ENCODE data around the gene VSTM1.

VSTM1 gene

GRCh38 chr19:54011507-54012211, 52.0 kb downstream of the VSTM1 start:
- DNase-seq (ENCODE audit: low spot score): no peak

- DNase-seq (ENCODE audit: low spot score): no peak
Measured at GRCh38 chr19:54010474-54010873, 53.2 kb downstream of the VSTM1 start.

- DNase-seq (ENCODE audit: low spot score): no peak
Measured at GRCh38 chr19:54009440-54009839, 54.3 kb downstream of the VSTM1 start.

- DNase-seq (ENCODE audit: low spot score): no peak
Measured at GRCh38 chr19:54002495-54003315, 61.0 kb downstream of the VSTM1 start.

GRCh38 chr19:54001496-54001895, 62.2 kb downstream of the VSTM1 start:
- no peak for DNase-seq (ENCODE audit: low spot score)

GRCh38 chr19:53999694-54000093, 64.0 kb downstream of the VSTM1 start:
- DNase-seq (ENCODE audit: low spot score): no peak

GRCh38 chr19:53998223-53998622, 65.5 kb downstream of the VSTM1 start:
- DNase-seq (ENCODE audit: low spot score): no peak

- no peak for DNase-seq (ENCODE audit: low spot score)
Measured at GRCh38 chr19:53994811-53995210, 68.9 kb downstream of the VSTM1 start.

GRCh38 chr19:53993448-53993847, 70.2 kb downstream of the VSTM1 start:
- DNase-seq (ENCODE audit: low spot score): no peak

GRCh38 chr19:53992815-53993214, 70.9 kb downstream of the VSTM1 start:
- no peak for DNase-seq (ENCODE audit: low spot score)

- no peak for DNase-seq (ENCODE audit: low spot score)
Measured at GRCh38 chr19:53992211-53992610, 71.5 kb downstream of the VSTM1 start.

- DNase-seq (ENCODE audit: low spot score): no peak
Measured at GRCh38 chr19:53991224-53992113, 72.2 kb downstream of the VSTM1 start, which contains the start of gene CACNG6. Gene CACNG6, plus strand, starts transcription at chr19:53991637. Its CDS starts 1,241 bp downstream, at chr19:53992878.

Data from kidney tubule cell (primary cell).